ENCODE results near the gene GSS.

GRCh38 chr20:34971561-34972235 is 16.1 kb upstream of the GSS start:
- no peak for TF ChIP-seq EZH2 (IDR thresholded peaks at IDR 0.05; ENCODE audit: low read length, missing control alignments)
- TF ChIP-seq CTCF (conservative IDR thresholded peaks at IDR 0.05 in 1 of 2, IDR thresholded peaks at IDR 0.05 in 1 of 2; ENCODE audit: low read depth in 1 of 2, low read length in 2 of 2): no peak
